Lower leg skin (tissue), 4 donors: Measurements from ENCODE around the gene ATXN3. TPM values are rescaled to one million over a fixed set of nuclear protein-coding genes. Genes with fewer than 3 reads are reported as not detected.
A peak's percentile ranks its signal among the peaks of the same experiment; 100 is the strongest.
"Not testable (repeated sequence)": the region's sequence is repeated elsewhere in the genome, so short reads cannot be mapped to it uniquely, and the experiment has no call there.

Source experiments
- DNase-seq, 2 donors: peaks; one replicate each; pipeline ENCODE4 v3.0.0-alpha.2; 2019; ENCODE audit warnings: low spot score in 2 of 2
- H3K4me3 ChIP-seq: fragments of 200-600 bp; sonication (generic); 2 replicates; pipeline ENCODE4 v1.5.1; 2017; ENCODE audit warnings: mild to moderate bottlenecking, low read depth; ENCODE audit not compliant: poor library complexity, severe bottlenecking
- POLR2A ChIP-seq, 2 donors: fragments of 450-650 bp; IDR thresholded peaks; one replicate each; pipeline ENCODE4 v1.6.1; 2016 to 2017; ENCODE audit warnings: antibody characterized with exemption in 2 of 2, mild to moderate bottlenecking in 1 of 2, moderate library complexity in 1 of 2
- WGBS, 2 donors: methylation state at CpG; one replicate each; pipeline ENCODE4 v1.1.5; 2018; 5-methylcytosine and 5-hydroxymethylcytosine counted together
- intact Hi-C: fragments of 100-400 bp; cut with DNase I; formaldehyde crosslinking; loops from one replicate; pipeline ENCODE4 v1.15.0; 2023; ENCODE audit warnings: low total_unique reads
- total RNA-seq, 4 donors: library from RNA; depleted of rRNA; stranded (reverse); fragments of >200 nt; gene quantifications; one replicate each; pipeline ENCODE4 v1.1.0, GENCODE V29; 2016
- TF ChIP-seq, protein P1 (sequence below), 3 donors: fragments of 450-650 bp; IDR thresholded peaks; one replicate each; pipeline ENCODE4 v1.5.1; 2016; ENCODE audit warnings: antibody characterized with exemption in 3 of 3, mild to moderate bottlenecking in 3 of 3, moderate library complexity in 2 of 3

Gene ATXN3
- total RNA-seq, 4 donors from 2014 or later = 34.7 to 57.5 (median 45.4) TPM

DNA sequence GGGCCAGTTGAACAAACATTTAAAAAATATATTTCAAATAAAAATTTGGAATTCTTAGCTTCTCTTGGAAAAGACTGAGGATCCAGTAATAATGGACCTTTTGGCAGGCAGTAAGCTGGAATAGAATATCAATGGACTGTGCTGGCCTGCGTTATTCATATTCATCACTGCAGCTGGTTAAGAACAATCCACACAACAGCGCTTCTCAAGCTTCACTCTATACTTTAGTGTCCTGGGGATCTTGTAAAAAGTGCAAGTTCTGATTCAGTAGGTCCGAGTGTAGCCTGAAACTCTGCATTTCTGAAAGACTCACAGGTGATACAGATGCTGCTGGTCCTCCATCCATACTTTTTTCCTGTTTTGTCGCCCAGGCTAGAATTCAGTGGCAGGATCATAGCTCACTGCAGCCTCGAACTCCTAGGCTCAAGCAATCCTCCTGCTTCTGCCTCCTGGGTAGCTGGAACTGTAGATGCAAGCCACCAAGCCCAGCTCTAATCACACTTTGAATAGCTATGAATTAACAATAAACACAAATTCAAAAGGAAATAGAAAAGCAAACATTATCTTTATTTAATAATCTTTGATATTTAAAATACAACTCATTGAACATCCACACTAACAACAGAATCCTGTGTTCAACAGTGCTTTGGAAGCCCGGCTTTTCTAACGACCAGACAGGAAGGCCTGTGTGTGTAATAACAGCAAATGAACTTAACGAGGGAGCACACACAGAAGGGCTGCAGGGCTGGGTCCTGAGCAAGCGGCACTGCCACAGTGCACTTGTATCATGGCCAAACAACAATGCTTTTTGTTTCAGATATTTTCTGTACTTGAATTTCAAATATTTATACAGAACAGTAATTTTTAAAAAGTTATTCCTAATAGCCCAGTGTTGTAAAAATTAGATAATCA, 48.1 kb downstream of the ATXN3 start:
- TF ChIP-seq, protein P1, sequence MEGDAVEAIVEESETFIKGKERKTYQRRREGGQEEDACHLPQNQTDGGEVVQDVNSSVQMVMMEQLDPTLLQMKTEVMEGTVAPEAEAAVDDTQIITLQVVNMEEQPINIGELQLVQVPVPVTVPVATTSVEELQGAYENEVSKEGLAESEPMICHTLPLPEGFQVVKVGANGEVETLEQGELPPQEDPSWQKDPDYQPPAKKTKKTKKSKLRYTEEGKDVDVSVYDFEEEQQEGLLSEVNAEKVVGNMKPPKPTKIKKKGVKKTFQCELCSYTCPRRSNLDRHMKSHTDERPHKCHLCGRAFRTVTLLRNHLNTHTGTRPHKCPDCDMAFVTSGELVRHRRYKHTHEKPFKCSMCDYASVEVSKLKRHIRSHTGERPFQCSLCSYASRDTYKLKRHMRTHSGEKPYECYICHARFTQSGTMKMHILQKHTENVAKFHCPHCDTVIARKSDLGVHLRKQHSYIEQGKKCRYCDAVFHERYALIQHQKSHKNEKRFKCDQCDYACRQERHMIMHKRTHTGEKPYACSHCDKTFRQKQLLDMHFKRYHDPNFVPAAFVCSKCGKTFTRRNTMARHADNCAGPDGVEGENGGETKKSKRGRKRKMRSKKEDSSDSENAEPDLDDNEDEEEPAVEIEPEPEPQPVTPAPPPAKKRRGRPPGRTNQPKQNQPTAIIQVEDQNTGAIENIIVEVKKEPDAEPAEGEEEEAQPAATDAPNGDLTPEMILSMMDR (IDR thresholded peaks at IDR 0.05) = no peak
- TF ChIP-seq POLR2A (IDR thresholded peaks at IDR 0.05) = no peak
- no peak for DNase-seq
- H3K4me3 ChIP-seq = no peak overlapping the region
- intact Hi-C loops = no loop called here
- WGBS, 2 donors = 81 to 83% methylated on average over 9 of the region's 9 CpGs

DNA sequence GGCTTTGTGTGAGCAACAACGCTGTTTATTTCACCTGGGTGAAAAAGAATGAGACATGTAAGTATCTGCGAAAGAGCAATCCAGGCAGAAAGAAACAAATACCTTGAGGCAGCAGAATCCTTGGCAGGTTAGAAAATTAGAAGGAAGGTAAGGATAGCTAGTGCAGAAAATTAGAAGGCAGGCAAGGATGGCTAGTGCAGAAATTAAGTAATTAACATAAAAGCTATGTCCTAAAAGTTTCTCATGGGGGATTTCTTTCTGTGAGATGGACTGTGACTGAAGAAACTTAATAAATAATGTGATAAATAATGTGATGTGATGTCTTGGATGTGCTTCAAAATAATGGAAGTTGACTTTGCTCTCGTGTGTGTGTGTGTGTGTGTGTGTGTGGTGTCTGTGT, 56.6 kb downstream of the ATXN3 start:
- TF ChIP-seq, protein P1 (IDR thresholded peaks at IDR 0.05) = no peak
- TF ChIP-seq POLR2A (IDR thresholded peaks at IDR 0.05) = no peak
- intact Hi-C loops = no loop called here
- no peak overlapping the region for H3K4me3 ChIP-seq
- 85 to 97% methylated on average over 3 of the region's 3 CpGs for WGBS, 2 donors
- DNase-seq = no peak

DNA sequence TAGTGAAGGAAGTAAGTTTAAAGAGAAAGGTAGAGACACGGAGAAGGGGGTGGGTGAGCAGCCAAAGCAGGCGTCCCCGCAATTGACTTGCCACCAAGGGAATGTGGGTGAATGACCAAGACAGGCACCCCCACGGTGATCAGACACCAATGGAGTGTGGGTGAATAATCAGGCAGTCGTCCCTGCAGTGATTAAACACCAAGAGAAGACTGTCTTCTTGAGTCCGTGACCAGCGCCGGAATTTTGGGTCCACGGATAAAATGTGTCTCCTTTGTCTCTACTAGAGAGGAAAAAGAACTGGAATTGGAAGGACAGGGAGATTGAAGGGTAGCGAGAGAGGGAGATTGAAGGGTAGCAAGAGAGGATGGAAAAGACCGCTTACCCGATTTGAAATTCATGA, 57.2 kb downstream of the ATXN3 start:
- WGBS, 2 donors = 96 to 98% methylated on average over 12 of the region's 12 CpGs
- intact Hi-C loops, DNase-seq, H3K4me3 ChIP-seq: not testable (repeated sequence)

DNA sequence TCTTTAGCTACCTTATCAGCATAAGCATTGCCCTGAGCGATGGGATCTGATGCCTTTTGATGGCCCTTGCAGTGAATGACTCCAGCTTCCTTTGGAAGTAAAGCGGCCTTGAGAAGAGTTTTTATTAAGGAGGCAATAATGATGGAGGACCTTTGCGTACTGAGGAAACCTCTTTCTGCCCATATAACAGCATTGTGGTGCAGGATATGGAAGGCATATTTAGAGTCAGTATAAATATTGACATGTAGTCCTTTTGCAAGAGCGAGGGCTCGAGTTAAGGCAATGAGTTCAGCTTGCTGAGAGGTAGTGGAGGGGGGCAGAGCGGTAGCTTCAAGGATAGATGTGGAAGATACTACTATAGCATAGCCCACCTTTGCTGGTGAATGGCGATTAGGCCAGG, 60.5 kb downstream of the ATXN3 start:
- 97 to 100% methylated on average over 7 of the region's 7 CpGs for whole genome bisulfite sequencing, 2 donors
- intact Hi-C loops, H3K4me3 ChIP-seq, DNase-seq: not testable (repeated sequence)

DNA sequence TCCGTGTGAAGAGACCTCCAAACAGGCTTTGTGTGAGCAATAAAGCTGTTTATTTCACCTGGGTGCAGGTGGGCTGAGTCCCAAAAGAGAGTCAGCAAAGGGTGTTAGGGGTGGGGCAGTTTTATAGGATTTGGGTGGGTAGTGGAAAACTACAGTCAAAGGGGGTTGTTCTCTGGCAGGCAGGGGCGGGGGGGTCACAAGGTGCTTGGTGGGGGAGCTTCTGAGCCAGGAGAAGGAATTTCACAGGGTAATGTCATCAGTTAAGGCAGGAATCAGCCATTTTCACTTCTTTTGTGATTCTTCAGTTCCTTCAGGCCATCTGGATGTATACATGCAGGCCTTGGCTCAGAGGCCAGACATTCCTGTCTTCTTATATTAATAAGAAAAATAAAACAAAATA, 64.6 kb downstream of the ATXN3 start:
- intact Hi-C loops, DNase-seq, H3K4me3 ChIP-seq: not testable (repeated sequence)
- 88 to 93% methylated on average over 2 of the region's 2 CpGs for WGBS, 2 donors

DNA sequence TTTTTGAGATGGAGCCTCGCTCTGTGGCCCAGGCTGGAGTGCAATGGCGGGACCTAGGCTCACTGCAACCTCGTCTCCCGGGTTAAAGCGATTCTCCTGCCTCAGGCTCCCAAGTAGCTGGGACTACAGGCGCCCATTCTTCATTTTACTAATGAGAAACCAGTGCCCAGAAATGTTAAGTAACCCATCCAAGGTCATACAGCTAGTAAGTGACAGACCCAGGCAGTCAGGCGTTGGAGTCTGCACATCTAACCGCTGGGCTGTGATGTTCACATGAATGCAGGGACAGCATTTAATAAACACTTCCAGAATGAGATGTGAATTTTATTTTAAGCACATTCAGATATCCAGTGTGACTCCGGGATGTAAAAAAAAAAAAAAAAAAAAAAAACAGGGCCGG, 65.2 kb downstream of the ATXN3 start:
- WGBS, 2 donors = 75 to 84% methylated on average over 10 of the region's 10 CpGs
- DNase-seq = no peak
- intact Hi-C loops = no loop called here
- no peak for TF ChIP-seq POLR2A (IDR thresholded peaks at IDR 0.05)
- TF ChIP-seq, protein P1 (IDR thresholded peaks at IDR 0.05) = no peak
- no peak overlapping the region for H3K4me3 ChIP-seq

DNA sequence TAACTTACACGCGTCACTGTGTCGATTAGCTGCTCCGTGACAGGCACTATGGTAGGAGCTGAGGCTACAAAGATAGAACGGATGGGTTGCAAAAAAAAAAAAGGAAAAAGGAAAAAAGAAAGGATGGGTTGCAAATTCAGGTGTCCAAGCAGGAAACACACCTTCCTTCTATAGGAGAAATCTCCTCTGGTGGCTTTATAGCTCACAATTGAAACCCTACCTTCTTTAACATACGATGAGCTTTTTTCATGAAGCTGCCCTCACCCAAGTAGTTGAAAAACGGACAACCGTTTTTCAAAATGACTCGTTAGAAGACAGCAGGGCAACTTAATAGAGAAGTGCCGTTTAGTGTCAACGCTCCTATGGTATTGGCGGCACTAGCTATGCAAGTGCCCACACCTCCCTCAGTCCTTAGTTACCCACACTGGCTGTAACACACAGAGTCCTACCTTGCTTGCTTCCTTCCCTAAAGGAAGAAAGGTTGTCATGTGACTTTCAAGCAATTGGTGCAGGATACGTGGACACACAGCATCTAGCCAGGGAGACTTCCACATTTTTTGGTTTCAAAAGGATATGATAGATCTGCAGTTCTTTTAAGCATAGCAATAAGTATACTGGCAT, 65.8 kb downstream of the ATXN3 start:
- TF ChIP-seq POLR2A (IDR thresholded peaks at IDR 0.05) = no peak
- TF ChIP-seq, protein P1 (IDR thresholded peaks at IDR 0.05) = no peak
- intact Hi-C loops = no loop called here
- DNase-seq = no peak
- H3K4me3 ChIP-seq = peak overlapping the region; percentile 85
- 0 to 1% methylated on average over 13 of the region's 13 CpGs for WGBS, 2 donors
